Breast epithelium (tissue), 4 donors: ENCODE measurements around the gene NDUFB7. TPM values are rescaled to one million over a fixed set of nuclear protein-coding genes. Genes with fewer than 3 reads are reported as not detected.
"Not testable (repeated sequence)": the region's sequence is repeated elsewhere in the genome, so short reads cannot be mapped to it uniquely, and the experiment has no call there.

Experiments used
- DNase-seq, 2 donors: peaks; one replicate each; pipeline ENCODE4 v3.0.0-alpha.2; 2019; ENCODE audit warnings: low spot score in 2 of 2
- H3K27ac ChIP-seq, 2 donors: fragments of 200-600 bp; sonication (generic) in 1 of 2; one replicate each; pipeline ENCODE4 v1.5.1; 2016 to 2019; ENCODE audit warnings: mild to moderate bottlenecking in 1 of 2
- H3K27me3 ChIP-seq, 2 donors: fragments of 200-600 bp; sonication (generic) in 1 of 2; one replicate each; pipeline versions ENCODE4 v1.5.1 to v1.6.0; 2017 to 2019; ENCODE audit warnings: control low read depth in 1 of 2, mild to moderate bottlenecking in 1 of 2
- H3K36me3 ChIP-seq: fragments of 200-600 bp; one replicate; pipeline ENCODE4 v1.5.1; 2019
- H3K4me1 ChIP-seq, 2 donors: fragments of 200-600 bp; sonication (generic); one replicate each; pipeline ENCODE4 v1.5.1; 2016 to 2019; ENCODE audit warnings: control low read depth in 1 of 2
- H3K4me3 ChIP-seq, 3 donors: fragments of 200-600 bp; sonication (generic); 1 replicate in 2 of 3; 2 replicates in 1 of 3; pipeline ENCODE4 v1.5.1; 2016 to 2019; ENCODE audit warnings: mild to moderate bottlenecking in 3 of 3, moderate library complexity in 2 of 3
- H3K9me3 ChIP-seq, 2 donors: fragments of 200-600 bp; sonication (generic) in 1 of 2; one replicate each; pipeline ENCODE4 v1.5.1; 2016 to 2019; ENCODE audit warnings: control low read depth in 1 of 2
- CTCF ChIP-seq, 3 donors: fragments of 450-650 bp; IDR thresholded peaks; one replicate each; pipeline ENCODE4 v1.5.1; 2016 to 2017; ENCODE audit warnings: antibody characterized with exemption in 3 of 3, mild to moderate bottlenecking in 3 of 3, moderate library complexity in 3 of 3
- POLR2A ChIP-seq: fragments of 450-650 bp; IDR thresholded peaks from one replicate; pipeline ENCODE4 v1.6.1; 2016; ENCODE audit warnings: antibody characterized with exemption, mild to moderate bottlenecking, moderate library complexity
- POLR2AphosphoS5 ChIP-seq, 3 donors: sonication (generic); formaldehyde crosslinking; IDR thresholded peaks; one replicate each; pipeline ENCODE4 v1.6.1; 2017; ENCODE audit warnings: antibody characterized with exemption in 3 of 3
- intact Hi-C: fragments of 100-400 bp; cut with DNase I; formaldehyde crosslinking; loops from one replicate; pipeline ENCODE4 v1.15.1; 2023; ENCODE audit warnings: low total_unique reads
- total RNA-seq, 3 donors: library from RNA; depleted of rRNA; stranded (reverse); fragments of >200 nt; gene quantifications; one replicate each; pipeline ENCODE4 v1.1.0, GENCODE V29; 2016

The NDUFB7 gene
- total RNA-seq, 3 donors from 2014 or later, result 283 to 388 (median 299) TPM

GRCh38 chr19:14550201-14550754, 21.6 kb downstream of the NDUFB7 start:
- H3K4me1 ChIP-seq, result peaks cover 10 to 34% of the 10 kb centered on the region in 2 donors
- H3K36me3 ChIP-seq, result no peaks in the 10 kb centered on the region
- H3K9me3 ChIP-seq, result no peaks in the 10 kb centered on the region
- intact Hi-C loops, result no loop called here
- DNase-seq, result peak; percentile 91 to 96
- H3K27ac ChIP-seq, result peak overlapping the region; percentile 74 to 87
- H3K27me3 ChIP-seq, result no peaks in the 10 kb centered on the region
- TF ChIP-seq POLR2AphosphoS5 (IDR thresholded peaks at IDR 0.05) (peak in 1 of 3 donors; percentile 13), CTCF (IDR thresholded peaks at IDR 0.05) (no peak), POLR2A (no peak)
- peak overlapping the region in 1 of 3 donors; percentile 27 for H3K4me3 ChIP-seq

GRCh38 chr19:14545716-14546082, 26.2 kb downstream of the NDUFB7 start:
- intact Hi-C loops, result no loop called here
- no peak for TF ChIP-seq POLR2A
- no peak for TF ChIP-seq POLR2AphosphoS5 (IDR thresholded peaks at IDR 0.05)
- TF ChIP-seq CTCF (IDR thresholded peaks at IDR 0.05), result no peak
- no peaks in the 10 kb centered on the region for H3K36me3 ChIP-seq
- H3K4me3 ChIP-seq, result no peak overlapping the region
- peaks cover 5 to 13% of the 10 kb centered on the region in 2 donors for H3K4me1 ChIP-seq
- peak overlapping the region; percentile 67 to 74 for H3K27ac ChIP-seq
- H3K9me3 ChIP-seq, result no peaks in the 10 kb centered on the region
- no peak for DNase-seq
- H3K27me3 ChIP-seq, result no peaks in the 10 kb centered on the region

DNA sequence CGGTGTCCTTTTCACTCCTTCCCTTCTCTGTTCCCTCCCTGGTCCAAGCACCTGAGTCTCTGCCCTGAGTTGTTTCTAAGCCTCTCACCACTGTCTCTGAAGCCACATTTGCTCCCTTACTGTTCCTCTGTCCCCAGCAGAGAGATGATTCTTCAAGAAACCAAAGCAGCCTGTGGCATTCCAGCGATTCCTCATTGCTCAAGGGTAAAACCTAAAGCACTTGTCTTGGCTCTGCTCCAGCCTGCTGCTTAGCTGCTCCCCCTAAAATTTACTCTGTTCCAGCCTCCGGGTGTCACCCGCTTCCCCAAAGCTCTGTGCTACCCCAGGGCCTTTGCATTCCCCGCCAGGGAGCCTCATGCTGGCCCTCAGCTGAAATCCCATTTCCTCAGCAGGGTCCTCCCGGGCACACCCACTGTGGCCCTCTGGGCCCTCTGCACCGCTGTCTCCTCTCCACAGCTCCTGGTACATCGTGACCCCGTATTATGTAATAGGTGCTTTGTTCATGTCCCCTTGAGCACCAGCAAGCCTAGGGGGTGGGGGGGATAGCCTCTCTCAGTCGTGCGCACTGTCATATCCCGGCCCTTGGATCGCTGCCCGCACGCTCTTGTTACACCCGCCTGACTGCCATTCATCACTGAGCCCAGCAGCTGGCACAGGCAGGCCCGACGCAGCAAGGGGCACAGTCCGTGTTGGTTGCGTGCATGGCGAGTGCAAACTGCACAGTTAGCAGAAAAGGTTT, 26.7 kb downstream of the NDUFB7 start:
- Histone ChIP-seq H3K4me1 (peaks cover 5 to 9% of the 10 kb centered on the region in 2 donors), H3K27ac (peak overlapping the region; percentile 67 to 74), H3K9me3 (no peaks in the 10 kb centered on the region), H3K4me3 (no peak overlapping the region), H3K36me3 (no peaks in the 10 kb centered on the region), H3K27me3 (no peaks in the 10 kb centered on the region)
- TF ChIP-seq POLR2A (no peak), CTCF (IDR thresholded peaks at IDR 0.05) (no peak), POLR2AphosphoS5 (IDR thresholded peaks at IDR 0.05) (no peak)
- peak in 1 of 2 donors; percentile 75 for DNase-seq
- intact Hi-C loops, result no loop called here

- Histone ChIP-seq H3K4me3 (no peak overlapping the region), H3K4me1 (peaks cover 5 to 9% of the 10 kb centered on the region in 2 donors), H3K27me3 (no peaks in the 10 kb centered on the region), H3K36me3 (no peaks in the 10 kb centered on the region), H3K27ac (no peak overlapping the region), H3K9me3 (no peaks in the 10 kb centered on the region)
- TF ChIP-seq CTCF (IDR thresholded peaks at IDR 0.05) (no peak), POLR2A (no peak), POLR2AphosphoS5 (IDR thresholded peaks at IDR 0.05) (no peak)
- intact Hi-C loops, result no loop called here
- no peak for DNase-seq
Observed at GRCh38 chr19:14544047-14544446, 27.8 kb downstream of the NDUFB7 start.

DNA sequence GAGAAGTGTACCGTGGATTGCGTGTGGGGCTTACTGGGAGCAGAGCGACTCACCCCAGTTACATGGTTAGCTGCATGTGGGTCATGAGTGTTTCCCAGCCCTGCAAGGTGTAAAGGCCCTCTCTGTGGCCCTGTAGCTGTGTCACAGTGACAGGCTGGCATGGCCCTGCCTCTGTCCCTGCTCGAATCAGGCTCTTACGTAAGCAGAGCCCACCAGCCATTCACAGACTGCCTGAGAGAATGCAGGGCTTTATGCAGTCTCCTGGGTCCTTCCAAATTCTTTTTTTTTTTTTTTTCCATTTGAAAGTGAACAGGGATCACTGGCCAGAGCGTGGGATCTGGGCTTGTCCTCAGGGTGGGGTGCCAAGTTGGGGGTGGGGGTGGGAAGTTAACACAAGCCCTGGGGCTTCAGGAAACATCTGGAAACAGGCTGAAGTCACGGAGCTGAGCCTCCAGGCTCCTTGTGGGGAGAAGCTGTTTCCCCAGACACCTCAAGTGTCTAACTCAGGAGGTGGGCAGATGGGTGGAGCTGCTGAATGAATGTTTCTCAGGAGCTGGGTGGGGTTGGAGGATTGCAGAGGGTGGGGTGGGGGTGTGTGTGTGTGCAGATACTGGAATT, 29.0 kb downstream of the NDUFB7 start:
- H3K4me3 ChIP-seq, result no peak overlapping the region
- H3K27ac ChIP-seq, result peak overlapping the region in 1 of 2 donors; percentile 19
- H3K36me3 ChIP-seq, result no peaks in the 10 kb centered on the region
- intact Hi-C loops, result no loop called here
- peaks cover 5 to 9% of the 10 kb centered on the region in 2 donors for H3K4me1 ChIP-seq
- TF ChIP-seq POLR2A (no peak), CTCF (IDR thresholded peaks at IDR 0.05) (no peak)
- DNase-seq, result no peak
- H3K27me3 ChIP-seq, result no peaks in the 10 kb centered on the region
- no peaks in the 10 kb centered on the region for H3K9me3 ChIP-seq

DNA sequence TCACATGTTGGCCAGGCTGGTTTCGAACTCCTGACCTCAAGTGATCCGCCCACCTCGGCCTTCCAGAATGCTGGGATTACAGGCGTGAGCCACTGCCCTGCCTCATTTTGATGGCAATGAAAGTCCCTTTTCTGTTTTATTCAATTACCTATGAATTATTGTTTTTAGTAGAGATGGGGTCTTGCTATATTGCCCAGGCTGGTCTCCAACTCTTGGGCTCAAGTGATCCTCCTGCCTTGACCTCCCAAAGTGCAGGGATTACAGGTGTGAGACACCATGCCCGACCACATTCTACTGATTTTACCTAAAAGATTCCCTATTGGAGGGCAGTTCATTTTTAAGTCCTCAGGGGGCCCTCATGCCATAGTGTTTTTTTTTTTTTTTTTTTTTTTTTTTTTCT, 29.9 kb downstream of the NDUFB7 start:
- H3K9me3 ChIP-seq, intact Hi-C loops, H3K27me3 ChIP-seq, DNase-seq, H3K4me1 ChIP-seq, H3K4me3 ChIP-seq, H3K27ac ChIP-seq, H3K36me3 ChIP-seq: not testable (repeated sequence)
